Karpas-422 (cell line): ENCODE data around the gene RIBC2. TPM values are rescaled to one million over a fixed set of nuclear protein-coding genes. Genes with fewer than 3 reads are reported as not detected.
"Not testable (repeated sequence)": the region's sequence is repeated elsewhere in the genome, so short reads cannot be mapped to it uniquely, and the experiment has no call there.

Experiments used
- DNase-seq: peaks from one replicate; pipeline ENCODE4 v3.0.0-alpha.2; 2015
- H2AFZ ChIP-seq: fragments of 200-600 bp; sonication (generic); 2 replicates; pipeline ENCODE4 v1.6.1; 2014; ENCODE audit warnings: antibody characterized with exemption, low read length, mixed read lengths
- H3K27ac ChIP-seq: fragments of 200-600 bp; sonication (generic); 2 replicates; pipeline ENCODE4 v1.5.1; 2014; ENCODE audit warnings: mild to moderate bottlenecking, low read length, moderate library complexity
- H3K27me3 ChIP-seq: fragments of 200-600 bp; sonication (generic); 2 replicates; pipeline ENCODE4 v1.6.1; 2014; ENCODE audit warnings: low read length, mixed read lengths
- H3K36me3 ChIP-seq: fragments of 200-600 bp; sonication (generic); 2 replicates; pipeline ENCODE4 v1.6.1; 2014; ENCODE audit warnings: low read length, mixed read lengths; ENCODE audit not compliant: insufficient read depth
- H3K4me1 ChIP-seq: fragments of 200-600 bp; sonication (generic); 2 replicates; pipeline ENCODE4 v1.6.1; 2014; ENCODE audit warnings: mild to moderate bottlenecking, low read length, mixed read lengths
- H3K4me2 ChIP-seq: fragments of 200-600 bp; sonication (generic); 2 replicates; pipeline ENCODE4 v1.6.1; 2014; ENCODE audit warnings: low read length, low read depth, mild to moderate bottlenecking; ENCODE audit not compliant: poor library complexity, severe bottlenecking
- H3K4me3 ChIP-seq: fragments of 200-600 bp; sonication (generic); 2 replicates; pipeline ENCODE4 v1.5.1; 2014; ENCODE audit warnings: mild to moderate bottlenecking, antibody characterized with exemption, low read length, mixed read lengths
- H3K79me2 ChIP-seq: fragments of 200-600 bp; sonication (generic); 2 replicates; pipeline ENCODE4 v1.6.1; 2014; ENCODE audit warnings: mild to moderate bottlenecking, low read length, mixed read lengths
- H3K9ac ChIP-seq: fragments of 200-600 bp; sonication (generic); 2 replicates; pipeline ENCODE4 v1.6.0; 2014; ENCODE audit warnings: low read length
- H3K9me2 ChIP-seq: fragments of 200-600 bp; sonication (generic), shearing (Covaris generic); replicated peaks from 2 replicates; pipeline ENCODE4 v1.6.0; 2014; ENCODE audit warnings: mild to moderate bottlenecking, low read length, moderate library complexity; ENCODE audit not compliant: insufficient read depth
- H3K9me3 ChIP-seq: fragments of 300-700, 200-600 bp; sonication (generic); 2 replicates; pipeline ENCODE4 v1.6.1; 2014; ENCODE audit warnings: low read length, mixed read lengths
- H4K20me1 ChIP-seq: fragments of 200-600 bp; sonication (generic); 2 replicates; pipeline ENCODE4 v1.6.1; 2014; ENCODE audit warnings: mild to moderate bottlenecking, antibody characterized with exemption, low read length, low read depth; ENCODE audit not compliant: insufficient read depth
- total RNA-seq: library from RNA; depleted of rRNA; stranded (reverse); fragments of >200 nt; shearing (Covaris generic); gene quantifications from 2 replicates; pipeline ENCODE4 v1.2.3, GENCODE V29; 2014; ENCODE audit warnings: low replicate concordance; rRNA removed

RIBC2 gene, protein sequence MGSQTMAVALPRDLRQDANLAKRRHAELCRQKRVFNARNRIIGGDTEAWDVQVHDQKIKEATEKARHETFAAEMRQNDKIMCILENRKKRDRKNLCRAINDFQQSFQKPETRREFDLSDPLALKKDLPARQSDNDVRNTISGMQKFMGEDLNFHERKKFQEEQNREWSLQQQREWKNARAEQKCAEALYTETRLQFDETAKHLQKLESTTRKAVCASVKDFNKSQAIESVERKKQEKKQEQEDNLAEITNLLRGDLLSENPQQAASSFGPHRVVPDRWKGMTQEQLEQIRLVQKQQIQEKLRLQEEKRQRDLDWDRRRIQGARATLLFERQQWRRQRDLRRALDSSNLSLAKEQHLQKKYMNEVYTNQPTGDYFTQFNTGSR
- total RNA-seq, result not detected in 2 replicates

GRCh38 chr22:45413368-45414211 is at the start of gene RIBC2, which contains the start of gene SMC1B:
Gene RIBC2 (plus strand): TSS chr22:45413693. CDS start chr22:45413887, 194 bp downstream.
Gene SMC1B (minus strand): TSS chr22:45413599. CDS start chr22:45413567, 32 bp downstream.
- Histone ChIP-seq H3K27ac (no peak within 1 kb of the TSS), H3K9ac (no peak within 1 kb of the TSS), H3K9me3 (no peaks in the 10 kb centered on the region), H3K4me2 (no peak within 1 kb of the TSS), H3K79me2 (no peaks in the 10 kb centered on the region), H3K9me2 (no peaks in the 10 kb centered on the region), H2AFZ (no peak within 1 kb of the TSS), H3K4me3 (no peak within 1 kb of the TSS), H3K36me3 (no peaks in the 10 kb centered on the region), H3K27me3 (no peaks in the 10 kb centered on the region), H4K20me1 (no peaks in the 10 kb centered on the region), H3K4me1 (no peaks in the 10 kb centered on the region)
- DNase-seq, result no peak

DNA sequence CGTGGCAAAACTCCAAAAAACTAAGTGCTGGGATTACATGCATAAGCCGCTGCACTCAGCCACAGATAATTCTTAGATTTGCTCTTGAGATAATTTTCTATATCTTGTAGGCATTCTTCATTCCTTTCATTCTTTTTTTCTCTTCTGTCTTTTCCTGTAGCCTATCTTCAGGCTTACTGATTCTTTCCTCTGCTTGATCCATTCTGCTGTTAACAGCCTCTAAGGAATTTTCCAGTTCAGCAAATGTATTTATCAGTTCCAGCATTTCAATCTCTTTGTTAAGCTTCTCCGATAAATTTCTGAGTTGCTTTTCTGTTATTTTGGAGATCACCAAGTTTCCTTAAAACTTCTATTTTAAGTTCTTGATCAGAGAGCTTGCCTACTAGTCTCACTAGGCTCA is 46.8 kb upstream of the RIBC2 start:
- H3K9me3 ChIP-seq, result peaks cover 12% of the 10 kb centered on the region
- H3K27ac ChIP-seq, result no peak overlapping the region
- no peak overlapping the region for H3K4me3 ChIP-seq
- no peak overlapping the region for H3K4me2 ChIP-seq
- no peaks in the 10 kb centered on the region for H3K4me1 ChIP-seq
- H3K36me3 ChIP-seq, result no peaks in the 10 kb centered on the region
- no peak overlapping the region for H2AFZ ChIP-seq
- no peaks in the 10 kb centered on the region for H3K79me2 ChIP-seq
- H4K20me1 ChIP-seq, result no peaks in the 10 kb centered on the region
- DNase-seq, result no peak
- no peak overlapping the region for H3K9ac ChIP-seq
- no peaks in the 10 kb centered on the region for H3K9me2 ChIP-seq
- H3K27me3 ChIP-seq, result no peaks in the 10 kb centered on the region; the same call in 1 of the 2 replicates

DNA sequence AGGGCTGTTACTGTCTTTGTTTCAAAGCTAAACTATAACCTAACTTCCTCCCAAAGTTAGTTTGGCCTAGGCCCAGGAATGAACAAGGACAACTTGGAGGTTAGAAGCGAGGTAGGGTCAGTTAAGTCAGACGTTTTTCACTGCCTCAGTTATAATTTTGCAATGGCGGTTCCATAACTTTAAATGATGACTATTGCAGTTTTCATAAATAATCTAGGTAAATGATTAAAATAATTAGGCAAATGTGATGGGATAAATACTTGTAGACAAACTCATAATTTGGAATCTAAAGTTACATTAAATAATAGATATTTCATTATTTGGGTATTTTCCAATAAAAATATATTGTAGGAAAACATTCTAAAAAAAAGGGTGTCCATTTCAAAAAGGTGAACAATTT is 39.9 kb upstream of the RIBC2 start:
- H3K27me3 ChIP-seq, H3K4me3 ChIP-seq, H4K20me1 ChIP-seq, DNase-seq, H3K36me3 ChIP-seq, H2AFZ ChIP-seq, H3K9ac ChIP-seq, H3K4me2 ChIP-seq, H3K27ac ChIP-seq, H3K9me2 ChIP-seq, H3K4me1 ChIP-seq, H3K9me3 ChIP-seq, H3K79me2 ChIP-seq: not testable (repeated sequence)

- Histone ChIP-seq H3K9ac (no peak overlapping the region), H4K20me1 (no peaks in the 10 kb centered on the region), H3K9me3 (no peaks in the 10 kb centered on the region), H3K27ac (no peak overlapping the region), H3K4me1 (peaks cover 6% of the 10 kb centered on the region), H3K4me2 (no peak overlapping the region), H3K4me3 (no peak overlapping the region), H3K9me2 (no peaks in the 10 kb centered on the region), H3K27me3 (no peaks in the 10 kb centered on the region), H3K36me3 (no peaks in the 10 kb centered on the region), H2AFZ (no peak overlapping the region), H3K79me2 (no peaks in the 10 kb centered on the region)
- no peak for DNase-seq
Observed at GRCh38 chr22:45376009-45376408, 37.5 kb upstream of the RIBC2 start.

DNA sequence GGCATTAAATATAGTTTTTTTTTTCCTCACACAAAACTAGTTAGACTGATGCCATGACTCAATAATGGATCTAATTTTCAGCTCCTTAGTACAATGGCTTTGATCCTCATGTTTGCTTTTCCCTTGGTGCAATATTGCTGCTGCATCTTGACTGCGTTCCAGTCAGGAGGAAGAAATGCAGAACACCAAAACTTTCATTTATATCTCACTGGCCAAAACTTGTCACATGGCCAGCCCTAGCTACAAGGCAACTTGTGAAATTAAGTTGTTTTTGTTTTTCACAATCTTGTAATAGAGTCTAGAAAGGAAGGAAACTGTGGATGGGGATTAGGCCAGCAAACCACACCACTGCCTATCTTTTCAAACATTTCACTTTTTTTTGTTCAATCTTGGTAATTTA is 36.8 kb upstream of the RIBC2 start:
- H2AFZ ChIP-seq, result no peak overlapping the region
- peaks cover 6% of the 10 kb centered on the region for H3K4me1 ChIP-seq
- H3K27ac ChIP-seq, result no peak overlapping the region
- H4K20me1 ChIP-seq, result no peaks in the 10 kb centered on the region
- no peaks in the 10 kb centered on the region for H3K9me2 ChIP-seq
- H3K4me2 ChIP-seq, result no peak overlapping the region
- H3K4me3 ChIP-seq, result no peak overlapping the region
- H3K79me2 ChIP-seq, result no peaks in the 10 kb centered on the region
- no peaks in the 10 kb centered on the region for H3K27me3 ChIP-seq
- H3K9ac ChIP-seq, result no peak overlapping the region
- no peaks in the 10 kb centered on the region for H3K36me3 ChIP-seq
- no peaks in the 10 kb centered on the region for H3K9me3 ChIP-seq
- no peak for DNase-seq

DNA sequence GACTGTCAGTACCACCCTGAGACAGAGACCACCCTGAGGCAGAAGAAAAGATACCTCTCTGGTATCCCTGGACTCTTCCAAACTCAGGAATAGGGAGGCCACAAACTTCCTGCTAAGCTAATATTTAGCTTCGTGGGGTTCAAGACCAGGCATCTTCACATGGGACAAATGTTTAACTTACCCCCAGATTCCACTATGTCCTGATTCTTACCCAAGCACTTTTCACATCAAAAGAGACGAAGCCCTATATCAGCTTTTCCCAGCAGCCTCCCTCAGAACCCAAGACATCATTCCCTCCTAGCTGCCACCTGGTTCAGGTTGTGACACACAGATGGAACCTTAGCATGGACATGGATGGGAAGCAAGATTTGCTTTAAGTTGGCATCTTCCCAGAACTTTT is 32.1 kb upstream of the RIBC2 start:
- no peak overlapping the region for H3K4me3 ChIP-seq
- H3K4me2 ChIP-seq, result no peak overlapping the region
- H3K27me3 ChIP-seq, result no peaks in the 10 kb centered on the region
- H3K9ac ChIP-seq, result no peak overlapping the region
- no peak overlapping the region for H2AFZ ChIP-seq
- no peaks in the 10 kb centered on the region for H3K36me3 ChIP-seq
- DNase-seq, result no peak
- H3K4me1 ChIP-seq, result peaks cover 6% of the 10 kb centered on the region
- H3K27ac ChIP-seq, result no peak overlapping the region
- no peaks in the 10 kb centered on the region for H3K9me3 ChIP-seq
- no peaks in the 10 kb centered on the region for H4K20me1 ChIP-seq
- no peaks in the 10 kb centered on the region for H3K79me2 ChIP-seq
- H3K9me2 ChIP-seq, result no peaks in the 10 kb centered on the region

GRCh38 chr22:45389546-45389945 is 23.9 kb upstream of the RIBC2 start:
- Histone ChIP-seq H3K4me2 (no peak overlapping the region), H3K9ac (no peak overlapping the region), H2AFZ (no peak overlapping the region), H3K27ac (no peak overlapping the region), H3K4me1 (no peaks in the 10 kb centered on the region), H3K79me2 (no peaks in the 10 kb centered on the region), H3K4me3 (no peak overlapping the region), H4K20me1 (no peaks in the 10 kb centered on the region), H3K9me3 (no peaks in the 10 kb centered on the region), H3K27me3 (no peaks in the 10 kb centered on the region), H3K9me2 (no peaks in the 10 kb centered on the region), H3K36me3 (no peaks in the 10 kb centered on the region)
- no peak for DNase-seq

DNA sequence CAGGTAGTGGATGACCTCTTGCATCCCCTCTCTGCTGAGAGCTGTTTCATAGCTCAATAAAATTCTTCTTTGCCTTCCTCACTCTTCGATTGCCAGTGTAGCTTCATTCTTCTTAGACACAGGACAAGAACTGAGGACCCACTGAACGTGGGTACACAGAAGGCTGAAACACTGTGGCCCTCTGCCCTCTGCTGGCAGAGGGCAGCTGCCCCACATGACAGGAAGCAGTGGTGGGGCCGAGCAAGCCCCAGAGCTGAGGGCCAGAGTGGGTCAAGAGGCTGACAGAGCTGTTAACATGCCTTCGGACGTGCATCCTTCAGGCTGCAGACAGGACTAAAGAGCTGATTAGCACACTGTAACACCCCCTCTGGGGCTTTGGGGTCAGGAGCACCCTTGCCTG is 15.7 kb upstream of the RIBC2 start:
- Histone ChIP-seq H3K79me2 (no peaks in the 10 kb centered on the region), H4K20me1 (no peaks in the 10 kb centered on the region), H3K27ac (no peak overlapping the region), H3K9ac (no peak overlapping the region), H3K4me3 (no peak overlapping the region), H3K9me2 (no peaks in the 10 kb centered on the region), H3K4me1 (peaks cover 8% of the 10 kb centered on the region; the same call in 1 of the 2 replicates), H3K9me3 (no peaks in the 10 kb centered on the region), H3K27me3 (0 out of 2 replicates have a peak, but pooled peaks cover 4% of the 10 kb centered on the region), H3K4me2 (no peak overlapping the region), H3K36me3 (no peaks in the 10 kb centered on the region), H2AFZ (no peak overlapping the region)
- peak; percentile 56 for DNase-seq
